ENCODE data around the gene FAHD2A.
"Not testable (repeated sequence)": the region's sequence is repeated elsewhere in the genome, so short reads cannot be mapped to it uniquely, and the experiment has no call there.

The FAHD2A gene, protein sequence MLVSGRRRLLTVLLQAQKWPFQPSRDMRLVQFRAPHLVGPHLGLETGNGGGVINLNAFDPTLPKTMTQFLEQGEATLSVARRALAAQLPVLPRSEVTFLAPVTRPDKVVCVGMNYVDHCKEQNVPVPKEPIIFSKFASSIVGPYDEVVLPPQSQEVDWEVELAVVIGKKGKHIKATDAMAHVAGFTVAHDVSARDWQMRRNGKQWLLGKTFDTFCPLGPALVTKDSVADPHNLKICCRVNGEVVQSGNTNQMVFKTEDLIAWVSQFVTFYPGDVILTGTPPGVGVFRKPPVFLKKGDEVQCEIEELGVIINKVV

DNA sequence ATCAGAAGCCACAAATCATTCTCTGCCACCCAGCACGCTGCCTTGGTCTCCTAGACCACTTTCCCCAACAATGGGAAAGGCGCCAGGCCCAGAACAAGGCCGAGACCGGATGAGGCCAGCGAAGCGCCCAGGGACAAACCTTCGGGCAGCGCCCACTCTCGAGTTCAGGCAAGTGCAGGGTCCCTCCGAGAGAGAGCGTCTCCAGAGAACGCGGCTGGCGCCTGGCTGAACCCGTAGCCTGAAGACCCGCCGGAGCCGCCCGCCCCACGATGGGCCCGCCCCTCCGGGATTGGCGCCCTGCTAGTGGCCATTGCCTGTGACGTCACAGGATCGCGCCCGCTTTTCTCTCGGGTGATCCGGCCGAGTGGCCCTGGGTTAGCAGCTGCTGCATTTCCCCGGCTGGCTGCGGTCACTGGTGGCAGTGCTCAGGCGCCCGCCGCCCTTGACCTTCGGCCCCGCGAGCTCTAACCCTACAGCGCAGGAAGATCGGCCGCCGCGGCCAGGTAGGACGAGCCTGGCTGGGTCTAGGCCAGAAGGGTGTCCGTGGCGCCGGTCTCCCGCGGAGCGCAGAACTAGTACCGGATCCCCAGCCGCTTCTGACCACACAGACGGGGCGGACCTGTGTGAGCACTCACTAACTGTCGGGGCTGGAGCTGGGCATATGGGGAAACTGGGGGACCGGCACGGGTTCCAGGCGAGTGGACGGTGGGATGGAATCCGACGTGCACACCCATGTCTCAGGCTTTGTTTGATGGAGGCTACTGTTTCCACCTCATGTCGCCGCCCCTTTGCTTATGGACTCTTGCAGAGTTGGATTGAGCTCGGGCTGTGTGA is at the start of gene FAHD2A:
FAHD2A (plus strand) TSS at position 339 of the 834 bp plus-strand sequence. CDS start 2,851 bp downstream, outside the sequence.
- peak; percentile 97 for DNase-seq

DNA sequence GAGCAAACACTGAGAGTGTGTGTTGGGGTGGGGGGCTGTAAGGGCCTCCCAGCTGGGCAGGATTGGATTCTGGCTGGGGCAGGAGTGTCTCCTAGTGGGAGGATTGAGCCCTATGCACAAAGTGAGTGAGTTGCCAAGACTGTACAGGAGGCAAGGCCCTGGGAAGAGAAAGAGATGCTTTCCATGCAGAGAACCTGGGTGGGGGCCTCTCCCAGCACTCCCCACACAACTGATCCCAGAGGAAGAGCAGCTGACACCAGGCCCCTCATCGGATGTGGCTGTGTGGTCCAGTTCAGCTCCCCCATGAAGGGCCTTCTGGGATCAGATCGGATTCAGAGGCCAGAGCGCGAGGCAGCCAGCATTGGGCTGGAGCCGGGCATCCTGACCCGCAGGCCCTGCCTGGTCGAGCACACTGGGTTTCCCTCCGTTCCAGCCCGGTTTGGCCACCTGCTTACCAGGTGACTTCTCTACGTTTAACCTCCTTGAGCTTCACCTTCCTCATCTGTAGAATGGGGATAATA is 49.4 kb upstream of the FAHD2A start:
- no peak for DNase-seq

- no peak for DNase-seq
These were observed 48.7 kb upstream of the FAHD2A start for GRCh38 chr2:95353613-95354468.

GRCh38 chr2:95354469-95354901 is 48.0 kb upstream of the FAHD2A start:
- no peak for DNase-seq

GRCh38 chr2:95354925-95355324 is 47.6 kb upstream of the FAHD2A start:
- no peak for DNase-seq

- DNase-seq = not testable (repeated sequence)
These were observed 47.0 kb upstream of the FAHD2A start for GRCh38 chr2:95355486-95355885.

DNA sequence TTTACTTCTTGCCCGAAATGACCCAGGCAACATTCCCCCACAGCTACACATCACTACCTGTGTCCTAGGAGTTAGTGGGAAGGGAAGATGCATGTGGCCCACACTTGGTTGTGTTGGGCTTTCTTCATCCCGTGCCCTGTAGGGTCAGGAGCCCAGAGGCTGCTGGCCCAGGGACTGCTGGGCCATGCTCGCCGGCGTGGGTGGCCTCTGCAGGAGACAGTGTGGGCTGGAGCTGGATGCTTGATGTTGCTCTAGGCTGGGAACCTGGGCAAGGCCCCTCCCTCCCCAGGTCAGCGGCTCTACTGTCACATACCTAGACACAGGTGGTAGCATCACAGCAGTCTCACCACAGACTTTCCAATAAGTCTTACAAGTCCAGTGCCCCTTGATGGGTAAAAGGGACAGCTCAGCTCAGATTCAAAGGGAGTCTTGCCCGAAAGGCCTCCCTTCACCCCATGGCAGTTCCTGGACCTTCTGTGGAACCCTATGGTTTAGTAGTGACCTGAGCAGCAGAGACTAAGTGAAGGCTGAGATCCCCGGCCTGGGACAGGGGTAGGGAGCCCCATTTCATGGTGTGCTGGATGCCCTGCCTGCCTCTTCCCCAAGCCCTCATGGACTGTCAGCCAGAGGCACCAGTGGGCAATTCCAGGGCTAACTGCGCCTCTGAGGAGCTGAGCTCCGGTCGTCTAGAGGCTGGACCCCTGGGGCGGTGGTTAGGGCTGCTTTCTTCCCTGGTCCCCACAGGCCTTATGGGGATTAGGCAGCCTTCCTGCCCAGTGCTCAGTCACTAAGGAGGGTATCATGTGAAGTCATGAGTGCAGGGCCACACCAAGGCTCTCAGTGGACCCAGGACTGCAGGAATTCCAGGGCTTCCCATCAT is 45.4 kb upstream of the FAHD2A start:
- no peak for DNase-seq

DNA sequence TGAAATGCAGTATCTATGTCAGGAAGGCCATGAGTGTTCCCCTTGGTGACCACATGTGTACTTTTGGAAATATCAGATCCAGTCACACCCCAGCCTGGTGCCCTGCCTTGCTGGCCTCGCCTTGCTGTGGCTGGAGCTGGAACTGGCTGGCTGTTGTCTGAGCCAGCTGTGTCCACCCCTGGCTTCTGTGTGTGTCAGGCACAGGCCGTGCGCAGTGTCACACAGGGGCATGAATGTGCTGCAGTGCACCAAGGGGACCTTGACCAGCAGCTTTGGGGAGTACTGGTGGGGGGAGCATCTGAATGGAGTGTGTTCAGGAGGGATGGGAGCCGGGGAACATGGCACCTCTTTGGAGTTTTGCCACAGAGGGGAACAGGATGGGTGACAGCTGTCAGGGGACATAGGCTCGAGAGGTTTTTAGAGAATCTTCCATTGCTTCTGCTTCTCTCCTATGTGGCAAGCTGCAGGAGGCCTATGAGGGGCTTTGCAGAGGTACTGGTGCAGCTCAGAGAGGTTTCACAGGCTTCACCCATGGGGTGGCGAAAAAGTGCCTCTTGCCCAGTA is 44.7 kb upstream of the FAHD2A start:
- no peak for DNase-seq

GRCh38 chr2:95359031-95359430 is 43.5 kb upstream of the FAHD2A start:
- no peak for DNase-seq

- no peak for DNase-seq
These were observed 43.0 kb upstream of the FAHD2A start for GRCh38 chr2:95359501-95359930.

- DNase-seq = no peak
These were observed 41.1 kb upstream of the FAHD2A start for GRCh38 chr2:95361216-95361980.

DNA sequence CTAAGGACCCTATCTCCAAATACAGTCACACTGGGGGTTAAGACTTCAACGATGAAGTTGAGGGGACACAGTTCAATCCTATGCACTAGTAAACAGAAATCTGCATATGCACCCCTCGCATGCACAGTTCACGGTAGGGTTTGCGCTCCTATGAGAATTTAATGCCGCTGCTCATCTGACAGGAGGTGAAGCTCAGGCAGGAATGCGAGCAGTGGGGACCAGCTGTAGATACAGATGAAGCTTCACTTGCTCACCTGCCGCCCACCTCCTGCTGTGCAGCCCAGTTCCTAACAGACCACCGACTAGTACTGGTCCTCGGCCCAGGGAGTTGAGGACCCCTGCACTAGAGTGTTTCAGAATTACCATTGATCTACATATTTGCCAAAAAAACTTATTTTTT is 40.0 kb upstream of the FAHD2A start:
- no peak for DNase-seq

- no peak for DNase-seq
These were observed 36.0 kb upstream of the FAHD2A start for GRCh38 chr2:95366514-95366913.

- no peak for DNase-seq
These were observed 30.2 kb upstream of the FAHD2A start for GRCh38 chr2:95372216-95372829.

GRCh38 chr2:95372845-95373244 is 29.7 kb upstream of the FAHD2A start:
- no peak for DNase-seq

DNA sequence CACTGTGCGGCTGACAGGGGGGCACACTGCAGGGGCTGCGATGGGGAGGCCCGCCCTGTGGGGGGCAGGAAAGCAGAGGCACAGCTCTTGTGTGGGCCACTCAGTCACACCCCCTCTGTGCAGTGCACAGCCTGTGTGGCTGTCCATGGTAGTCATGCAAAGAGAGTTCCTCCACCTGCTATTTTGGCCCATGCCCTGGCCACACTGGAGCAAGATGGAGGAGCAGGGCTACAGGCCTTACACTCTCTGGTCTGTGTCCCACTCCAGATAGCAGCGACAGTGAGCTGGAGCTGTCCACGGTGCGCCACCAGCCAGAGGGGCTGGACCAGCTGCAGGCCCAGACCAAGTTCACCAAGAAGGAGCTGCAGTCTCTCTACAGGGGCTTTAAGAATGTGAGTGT is 28.5 kb upstream of the FAHD2A start:
- DNase-seq = no peak

- no peak for DNase-seq
These were observed 28.0 kb upstream of the FAHD2A start for GRCh38 chr2:95374451-95374920.

DNA sequence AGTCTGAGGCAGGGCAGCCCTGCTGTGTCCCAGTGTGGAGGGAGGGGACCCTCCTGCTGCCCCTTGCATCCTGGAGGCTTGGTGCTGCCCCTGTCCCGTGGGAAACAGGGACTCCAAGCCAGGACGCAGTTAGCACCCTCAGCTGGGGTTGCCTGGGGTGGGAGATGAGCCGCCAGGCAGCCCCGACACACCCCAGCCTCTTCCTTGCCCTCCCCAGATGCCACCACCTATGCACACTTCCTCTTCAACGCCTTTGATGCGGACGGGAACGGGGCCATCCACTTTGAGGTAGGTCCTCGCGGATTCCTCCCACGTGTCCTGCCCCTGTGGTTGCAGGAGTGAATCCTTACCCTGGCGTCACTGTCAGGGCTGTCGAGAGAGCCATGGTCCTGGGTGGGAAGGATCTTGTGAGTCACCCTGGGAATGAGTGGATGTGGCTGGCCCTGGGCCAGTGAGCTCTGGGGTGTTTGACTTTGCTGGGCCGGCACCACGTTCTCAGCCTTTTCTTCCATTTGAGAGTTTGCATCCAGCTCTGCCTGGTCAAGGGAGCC is 27.5 kb upstream of the FAHD2A start:
- no peak for DNase-seq

- no peak for DNase-seq
These were observed 26.9 kb upstream of the FAHD2A start for GRCh38 chr2:95375532-95376150.
